ENCODE results near the gene PLEKHA6.

The PLEKHA6 gene

DNA sequence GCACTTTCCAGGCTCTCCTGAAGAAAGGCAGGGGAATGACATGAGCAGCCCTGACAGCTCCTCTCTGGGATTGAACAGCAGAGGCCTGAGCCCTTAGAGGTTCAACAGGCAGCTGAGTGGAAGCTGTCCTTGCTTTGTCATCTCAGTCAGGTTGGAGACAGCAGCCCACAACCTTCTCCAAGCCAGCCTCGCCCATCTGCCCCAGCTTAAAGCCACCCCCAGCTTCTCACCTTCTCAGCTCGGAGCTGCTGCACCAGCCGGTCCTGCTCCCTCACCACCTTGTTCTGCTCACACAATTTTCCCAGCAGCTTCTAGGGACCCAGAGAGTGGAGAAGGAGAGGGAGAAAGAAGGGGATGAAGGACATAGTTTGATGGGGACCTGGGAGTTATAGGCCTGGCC lies 110.8 kb downstream of the PLEKHA6 start:
- no peaks in the 10 kb centered on the region for H3K9me3 ChIP-seq
- peaks cover 0 to 17% (median 5%) of the 10 kb centered on the region in 4 donors for H3K4me1 ChIP-seq
- H3K4me3 ChIP-seq = no peak overlapping the region
- intact Hi-C loops (cut with DNase I; ENCODE audit: low total_unique reads) = no loop called here
- no peak for DNase-seq
- TF ChIP-seq, protein P1, sequence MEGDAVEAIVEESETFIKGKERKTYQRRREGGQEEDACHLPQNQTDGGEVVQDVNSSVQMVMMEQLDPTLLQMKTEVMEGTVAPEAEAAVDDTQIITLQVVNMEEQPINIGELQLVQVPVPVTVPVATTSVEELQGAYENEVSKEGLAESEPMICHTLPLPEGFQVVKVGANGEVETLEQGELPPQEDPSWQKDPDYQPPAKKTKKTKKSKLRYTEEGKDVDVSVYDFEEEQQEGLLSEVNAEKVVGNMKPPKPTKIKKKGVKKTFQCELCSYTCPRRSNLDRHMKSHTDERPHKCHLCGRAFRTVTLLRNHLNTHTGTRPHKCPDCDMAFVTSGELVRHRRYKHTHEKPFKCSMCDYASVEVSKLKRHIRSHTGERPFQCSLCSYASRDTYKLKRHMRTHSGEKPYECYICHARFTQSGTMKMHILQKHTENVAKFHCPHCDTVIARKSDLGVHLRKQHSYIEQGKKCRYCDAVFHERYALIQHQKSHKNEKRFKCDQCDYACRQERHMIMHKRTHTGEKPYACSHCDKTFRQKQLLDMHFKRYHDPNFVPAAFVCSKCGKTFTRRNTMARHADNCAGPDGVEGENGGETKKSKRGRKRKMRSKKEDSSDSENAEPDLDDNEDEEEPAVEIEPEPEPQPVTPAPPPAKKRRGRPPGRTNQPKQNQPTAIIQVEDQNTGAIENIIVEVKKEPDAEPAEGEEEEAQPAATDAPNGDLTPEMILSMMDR (IDR thresholded peaks at IDR 0.05) = no peak
- H3K36me3 ChIP-seq = peaks cover 0 to 59% (median 5%) of the 10 kb centered on the region in 3 donors
- H3K27ac ChIP-seq = no peak overlapping the region
- H3K27me3 ChIP-seq = no peaks in the 10 kb centered on the region

DNA sequence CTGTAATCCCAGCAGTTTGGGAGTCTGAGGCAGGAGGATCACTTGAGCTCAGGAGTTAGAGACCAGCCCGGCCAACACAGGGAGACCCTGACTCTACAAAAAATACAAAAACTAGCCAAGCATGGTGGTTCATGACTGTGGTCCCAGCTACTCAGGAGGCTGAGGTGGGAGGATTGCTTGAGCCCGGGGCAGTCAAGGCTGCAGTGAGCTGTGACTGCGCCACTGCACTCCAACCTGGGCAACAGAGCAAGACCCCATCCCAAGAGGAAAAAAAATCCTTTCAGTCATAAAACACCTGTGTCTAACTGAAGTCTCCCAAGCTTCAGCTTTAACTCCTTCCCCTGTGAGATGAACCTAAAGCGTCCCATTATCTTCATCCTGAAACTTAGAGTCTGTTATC lies 112.9 kb downstream of the PLEKHA6 start:
- intact Hi-C loops (cut with DNase I; ENCODE audit: low total_unique reads) = no loop called here
- H3K4me1 ChIP-seq = peaks cover 0 to 7% (median 1%) of the 10 kb centered on the region in 4 donors
- DNase-seq = no peak

DNA sequence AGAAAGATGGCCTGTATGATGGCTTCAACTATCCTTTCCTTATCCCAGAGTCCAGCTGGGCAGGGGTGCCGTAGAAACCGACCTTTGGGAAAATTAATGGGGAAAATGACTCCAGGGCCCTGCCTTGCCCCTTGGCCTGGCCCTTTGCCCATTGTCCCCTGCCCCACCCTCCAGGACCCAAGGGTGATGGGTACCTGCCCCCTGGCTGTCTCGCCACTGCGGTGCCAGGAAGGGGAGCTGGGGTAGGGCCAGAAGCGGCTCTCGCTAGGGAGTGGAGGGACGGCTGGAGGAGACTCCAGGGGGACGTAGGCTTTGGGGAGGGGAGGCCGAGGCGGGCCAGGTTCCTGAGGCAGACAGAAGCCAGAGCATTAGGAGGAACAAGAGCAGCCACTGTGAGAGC lies 116.8 kb downstream of the PLEKHA6 start:
- Histone ChIP-seq H3K27me3 (no peaks in the 10 kb centered on the region), H3K4me1 (no peaks in the 10 kb centered on the region), H3K36me3 (peaks cover 0 to 80% (median 0%) of the 10 kb centered on the region in 3 donors), H3K27ac (no peak overlapping the region), H3K4me3 (no peak overlapping the region), H3K9me3 (no peaks in the 10 kb centered on the region)
- TF ChIP-seq, protein P1 (IDR thresholded peaks at IDR 0.05) = no peak
- no peak for DNase-seq
- intact Hi-C loops (cut with DNase I; ENCODE audit: low total_unique reads) = no loop called here

More for the DNA sequence above, 112.9 kb downstream of the PLEKHA6 start:
- Histone ChIP-seq H3K9me3 (no peaks in the 10 kb centered on the region), H3K27me3 (no peaks in the 10 kb centered on the region), H3K36me3 (peaks cover 0 to 73% (median 5%) of the 10 kb centered on the region in 3 donors), H3K27ac (no peak overlapping the region), H3K4me3 (no peak overlapping the region)
- TF ChIP-seq, protein P1 (IDR thresholded peaks at IDR 0.05) = no peak

DNA sequence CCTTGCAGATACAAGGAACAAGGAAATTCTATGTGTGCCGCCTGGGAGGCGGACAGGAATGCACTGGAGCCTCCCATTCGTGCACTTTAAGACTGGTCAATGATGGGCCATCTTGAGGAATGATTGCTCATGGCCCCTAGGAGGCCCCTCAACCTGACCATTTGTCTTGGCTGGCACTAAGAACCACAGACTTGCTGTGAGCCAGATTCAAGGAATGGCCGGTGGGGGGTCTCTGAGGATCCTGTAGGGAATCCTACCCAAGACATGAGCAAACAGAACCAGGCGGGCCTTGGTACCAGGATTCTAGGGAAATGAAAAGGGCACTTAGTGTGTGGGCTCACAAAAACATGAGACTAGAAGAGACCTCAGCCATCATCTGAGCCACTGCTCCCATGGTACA lies 117.8 kb downstream of the PLEKHA6 start:
- H3K27ac ChIP-seq = no peak overlapping the region
- intact Hi-C loops (cut with DNase I; ENCODE audit: low total_unique reads) = no loop called here
- DNase-seq = no peak
- TF ChIP-seq, protein P1 (IDR thresholded peaks at IDR 0.05) = no peak
- H3K9me3 ChIP-seq = no peaks in the 10 kb centered on the region
- no peaks in the 10 kb centered on the region for H3K4me1 ChIP-seq
- H3K4me3 ChIP-seq = no peak overlapping the region
- peaks cover 0 to 81% (median 0%) of the 10 kb centered on the region in 3 donors for H3K36me3 ChIP-seq
- H3K27me3 ChIP-seq = no peaks in the 10 kb centered on the region

DNA sequence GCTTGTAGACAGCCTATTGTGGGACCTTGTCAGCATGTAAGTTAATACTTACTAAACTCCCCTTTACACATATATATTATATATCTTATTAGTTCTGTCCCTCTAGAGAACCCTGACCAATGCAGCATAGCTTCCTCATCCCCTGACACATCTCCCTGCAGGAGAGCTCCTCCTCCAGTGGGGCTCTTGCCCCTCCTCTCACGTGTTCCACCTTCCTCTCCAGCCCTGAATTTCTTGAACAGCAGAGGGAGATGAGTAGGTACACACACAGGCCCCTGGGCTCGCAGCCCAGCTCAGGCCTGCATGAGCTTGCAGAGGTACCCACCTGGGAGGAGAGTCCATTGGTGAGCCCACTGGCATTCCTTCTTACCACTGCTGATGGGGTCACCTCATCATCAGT lies 118.7 kb downstream of the PLEKHA6 start:
- no peak for DNase-seq
- Histone ChIP-seq H3K27ac (no peak overlapping the region), H3K36me3 (peaks cover 0 to 82% (median 0%) of the 10 kb centered on the region in 3 donors)

More for the DNA sequence above, 118.7 kb downstream of the PLEKHA6 start:
- Histone ChIP-seq H3K9me3 (no peaks in the 10 kb centered on the region), H3K4me1 (no peaks in the 10 kb centered on the region), H3K27me3 (no peaks in the 10 kb centered on the region), H3K4me3 (no peak overlapping the region)
- intact Hi-C loops (cut with DNase I; ENCODE audit: low total_unique reads) = no loop called here
- TF ChIP-seq, protein P1 (IDR thresholded peaks at IDR 0.05) = no peak
